T47D (cell line): ENCODE data around the gene YWHAE.
A peak's percentile ranks its signal among the peaks of the same experiment; 100 is the strongest.
"Not testable (repeated sequence)": the region's sequence is repeated elsewhere in the genome, so short reads cannot be mapped to it uniquely, and the experiment has no call there.

Source experiments
- DNase-seq, 2 experiments: peaks; one replicate each; pipeline versions ENCODE4 v3.0.0 to v3.0.0-alpha.2; 2011 to 2012; ENCODE audit warnings: low read depth in 1 of 2, low spot score in 1 of 2
- JUND ChIP-seq: IDR thresholded peaks from 2 replicates; pipeline ENCODE4 v1.6.1; 2012; ENCODE audit warnings: low read depth
- in situ Hi-C: cut with HindIII; loops from 2 replicates; pipeline ENCODE4 v1.10.0; 2016; ENCODE audit warnings: low sequenced_read_pairs, low pct_unique_long_range_greater_than_20kb

The YWHAE gene

DNA sequence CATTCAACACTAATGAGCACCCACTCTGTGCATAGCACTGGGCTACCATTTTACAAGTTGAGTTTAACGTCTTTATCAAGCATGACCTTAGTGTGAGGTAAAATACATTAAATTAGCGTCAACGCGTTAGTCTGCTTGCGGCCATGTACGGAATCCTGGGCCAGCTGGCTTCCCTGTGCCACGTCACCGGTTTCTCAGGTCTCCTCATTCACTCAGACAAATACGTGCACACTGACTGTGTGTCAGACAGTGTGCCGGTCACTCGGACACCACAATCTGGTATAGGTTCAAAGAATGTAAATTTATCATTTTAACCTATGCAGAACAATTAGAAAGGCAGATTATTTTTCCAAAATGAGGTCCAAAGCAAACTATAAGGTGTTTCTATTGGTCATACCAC is 21.4 kb upstream of the YWHAE start:
- in situ Hi-C loops = no loop called here
- TF ChIP-seq JUND = no peak
- no peak for DNase-seq

GRCh38 chr17:1420981-1421380 is 21.0 kb upstream of the YWHAE start:
- in situ Hi-C loops = no loop called here
- DNase-seq = no peak
- no peak for TF ChIP-seq JUND

DNA sequence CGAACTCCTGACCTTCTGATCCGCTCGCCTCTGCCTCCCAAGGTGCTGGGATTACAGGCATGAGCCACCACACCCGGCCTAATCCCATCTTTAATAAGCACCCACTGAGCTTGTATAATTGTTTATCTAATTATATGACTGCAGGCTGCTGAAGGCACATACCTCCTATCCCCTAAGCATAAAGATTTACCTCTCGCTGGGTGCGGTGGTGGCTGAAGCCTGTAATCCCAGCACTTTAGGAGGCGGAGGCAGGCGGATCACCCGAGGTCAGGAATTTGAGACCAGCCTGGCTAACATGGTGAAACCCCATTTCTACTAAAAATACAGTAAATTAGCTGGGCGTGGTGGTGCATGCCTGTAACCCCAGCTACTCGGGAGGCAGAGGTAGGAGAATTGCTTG is 20.1 kb upstream of the YWHAE start:
- in situ Hi-C loops = no loop called here
- DNase-seq = no peak
- TF ChIP-seq JUND = no peak

DNA sequence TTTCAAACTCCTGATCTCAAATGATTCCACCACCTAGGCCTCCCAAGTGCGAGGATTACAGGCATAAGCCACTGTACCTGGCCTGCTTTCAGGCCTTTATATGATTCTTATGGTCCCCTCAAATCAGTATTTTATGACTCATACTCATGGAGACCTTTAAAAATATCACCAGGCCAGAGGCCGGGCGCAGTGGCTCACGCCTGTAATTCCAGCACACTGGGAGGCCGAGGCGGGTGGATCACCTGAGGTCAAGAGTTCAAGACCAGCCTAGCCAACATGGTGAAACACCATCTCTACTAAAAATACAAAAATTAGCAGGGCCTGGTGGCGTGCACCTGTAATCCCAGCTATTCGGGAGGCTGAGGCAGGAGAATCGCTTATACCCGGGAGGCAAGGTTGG is 18.5 kb upstream of the YWHAE start:
- DNase-seq, in situ Hi-C loops: not testable (repeated sequence)

DNA sequence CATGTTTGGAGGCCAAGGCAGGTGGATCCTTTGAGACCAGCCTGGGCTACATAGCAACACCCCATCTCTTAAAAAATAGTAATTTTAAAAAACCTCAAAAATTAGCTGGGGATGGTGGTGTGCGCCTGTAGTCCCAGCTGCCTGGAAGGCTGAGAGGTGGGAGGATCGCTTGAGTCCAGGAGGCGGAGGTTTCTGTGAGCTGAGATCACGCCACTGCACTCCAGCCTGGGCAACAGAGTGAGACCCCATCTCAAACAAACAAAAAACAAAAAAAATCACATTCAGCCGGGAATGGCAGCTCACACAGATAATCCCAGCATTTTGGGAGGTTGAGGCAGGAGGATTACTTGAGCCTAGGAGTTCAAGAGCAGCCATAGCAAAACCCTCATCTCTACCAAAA is 16.4 kb upstream of the YWHAE start:
- in situ Hi-C loops = no loop called here
- no peak for DNase-seq
- TF ChIP-seq JUND = no peak

DNA sequence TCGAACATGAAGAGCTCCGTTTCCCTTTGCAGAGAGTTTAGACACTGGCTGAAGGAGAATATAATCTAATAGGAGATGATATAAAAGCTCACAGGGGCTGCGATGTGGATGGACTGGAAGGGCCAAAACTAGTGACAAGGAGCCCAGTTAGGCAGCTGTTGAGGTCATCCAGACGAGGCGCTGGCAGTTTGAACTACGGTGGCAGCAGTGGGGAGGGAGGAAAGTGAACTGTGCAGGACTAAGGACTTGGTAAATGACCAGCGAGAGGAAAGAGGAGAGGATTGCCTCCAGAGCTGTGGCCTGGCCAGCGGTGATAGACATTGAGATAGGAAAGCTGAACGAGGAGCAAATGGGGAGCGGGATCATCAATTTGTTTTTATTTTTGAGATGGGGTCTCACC is 14.6 kb upstream of the YWHAE start:
- in situ Hi-C loops = no loop called here
- no peak for DNase-seq
- TF ChIP-seq JUND = no peak

- in situ Hi-C loops = no loop called here
- no peak for TF ChIP-seq JUND
- no peak for DNase-seq
Measured at GRCh38 chr17:1414001-1414574, 14.1 kb upstream of the YWHAE start.

DNA sequence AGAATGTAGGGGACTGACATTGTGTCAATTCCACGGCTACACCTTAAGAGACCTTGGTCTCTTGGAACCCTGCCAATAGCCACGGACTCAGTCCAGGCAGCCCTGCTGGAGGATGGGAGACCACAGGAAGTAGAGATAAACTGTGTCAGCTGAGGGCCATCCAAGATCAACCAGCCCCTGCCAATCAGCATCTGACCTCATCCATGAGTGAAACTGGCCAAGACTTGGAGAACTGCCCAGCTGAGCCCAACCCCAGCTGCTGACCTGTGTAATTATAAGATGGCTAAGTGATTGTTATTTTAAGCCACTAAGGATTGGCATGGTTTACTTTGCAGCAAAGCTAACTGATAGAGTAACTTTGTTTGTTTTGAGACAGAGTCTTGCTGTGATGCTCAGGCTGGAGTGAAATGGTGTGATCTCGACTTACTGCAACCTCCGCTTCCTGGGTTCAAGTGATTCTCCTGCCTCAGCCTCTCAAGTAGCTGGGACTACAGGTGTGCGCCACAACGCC is 13.3 kb upstream of the YWHAE start:
- no peak for DNase-seq
- TF ChIP-seq JUND = no peak
- in situ Hi-C loops = no loop called here

DNA sequence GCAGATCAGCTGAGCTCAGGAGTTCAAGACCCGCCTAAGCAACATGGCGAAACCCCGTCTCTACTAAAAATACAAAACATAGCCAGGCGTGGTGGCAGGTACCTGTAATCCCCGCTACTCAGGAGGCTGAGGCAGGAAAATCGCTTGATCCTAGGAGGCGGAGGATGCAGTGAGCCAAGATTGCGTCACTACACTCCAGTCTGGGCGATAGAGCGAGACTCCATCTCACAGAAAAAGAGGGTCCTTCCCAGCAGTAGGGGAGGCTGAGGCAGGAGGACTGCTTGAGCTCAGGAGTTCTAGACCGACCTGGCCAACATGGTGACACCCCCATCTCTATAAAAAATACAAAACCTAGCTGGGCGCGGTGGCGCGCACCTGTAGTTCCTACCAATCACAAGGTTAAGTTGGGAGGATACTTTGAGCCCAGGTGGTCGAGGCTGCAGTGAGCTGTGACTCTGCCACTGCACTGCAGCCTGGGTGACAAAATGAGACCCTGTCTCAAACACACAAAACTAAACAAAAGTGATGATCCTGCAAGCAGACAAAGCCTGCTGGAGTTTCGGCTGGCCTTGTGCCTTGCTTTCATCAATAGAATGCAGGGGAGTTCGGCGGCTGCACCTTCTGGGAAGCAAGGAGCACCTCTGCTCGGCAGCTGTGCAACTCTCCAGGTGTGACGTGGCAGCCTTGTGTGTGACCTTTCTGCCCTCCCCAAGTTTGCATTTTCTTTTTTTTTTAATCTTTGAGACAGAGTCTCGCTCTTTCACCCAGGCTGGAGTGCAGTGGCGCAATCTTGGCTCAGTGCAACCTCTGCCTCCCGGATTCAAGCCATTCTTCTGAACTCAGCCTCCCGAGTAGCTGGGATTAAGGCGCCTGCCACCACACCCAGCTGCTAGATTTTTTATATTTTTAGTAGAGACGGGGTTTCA is 12.4 kb upstream of the YWHAE start:
- no peak for TF ChIP-seq JUND

DNA sequence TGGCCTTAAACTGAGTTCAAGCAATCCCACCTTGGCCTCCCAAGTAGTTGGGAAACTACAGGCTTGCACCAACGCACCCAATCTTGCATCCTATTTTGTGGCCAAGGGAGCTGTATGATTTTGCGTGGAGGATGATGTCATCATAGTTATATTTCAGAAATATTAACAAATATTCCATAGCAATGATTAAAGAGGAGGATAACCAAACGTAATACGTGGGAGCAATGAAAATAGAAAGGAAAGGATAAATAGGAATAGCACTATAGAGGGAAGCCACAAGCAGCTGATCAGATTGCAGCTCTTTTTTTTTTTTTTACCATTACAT is 2.2 kb upstream of the YWHAE start:
- in situ Hi-C loops = no loop called here
- DNase-seq = no peak
- no peak for TF ChIP-seq JUND

More for the DNA sequence above, 12.4 kb upstream of the YWHAE start:
- in situ Hi-C loops = no loop called here
- DNase-seq = no peak

- in situ Hi-C loops = no loop called here
- TF ChIP-seq JUND = no peak
- peak in 1 of 2 experiments; percentile 21 for DNase-seq
Measured at GRCh38 chr17:1398931-1399678, 917 bp downstream of the YWHAE start.

GRCh38 chr17:1398028-1398427 is 2.0 kb downstream of the YWHAE start:
- no peak for TF ChIP-seq JUND
- in situ Hi-C loops = no loop called here
- DNase-seq = no peak

DNA sequence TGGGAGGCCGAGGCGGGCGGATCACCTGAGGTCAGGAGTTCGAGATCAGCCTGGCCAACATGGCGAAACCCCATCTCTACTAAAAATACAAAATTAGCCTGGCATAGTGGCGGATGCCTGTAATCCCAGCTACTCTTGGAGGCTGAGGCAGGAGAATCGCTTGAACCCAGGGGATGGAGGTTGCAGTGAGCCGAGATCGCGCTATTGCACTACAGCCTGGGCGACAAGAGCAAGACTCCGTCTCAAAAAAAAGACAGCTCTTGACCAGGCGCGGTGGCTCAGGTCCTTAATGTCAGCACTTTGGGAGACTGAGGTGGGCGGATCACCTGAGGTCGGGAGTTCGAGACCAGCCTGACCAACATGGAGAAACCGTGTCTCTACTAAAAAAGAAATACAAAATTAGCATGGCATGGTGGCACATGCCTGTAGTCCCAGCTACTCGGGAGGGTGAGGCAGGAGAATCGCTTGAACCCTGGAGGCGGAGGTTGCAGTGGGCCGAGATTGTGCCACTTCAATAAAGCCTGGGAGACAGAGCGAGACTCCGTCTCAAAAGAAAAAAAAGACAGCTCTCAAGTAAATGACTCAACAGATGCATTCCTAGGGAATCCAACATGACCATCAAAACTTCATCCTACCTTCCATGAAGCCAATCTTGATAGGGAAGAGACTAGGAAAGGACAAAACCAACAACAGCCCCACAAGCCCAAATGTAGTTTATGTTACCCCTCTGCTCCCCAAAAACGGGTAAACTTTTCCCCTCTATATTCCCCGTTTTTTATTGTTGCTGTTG is 4.0 kb downstream of the YWHAE start:
- DNase-seq, in situ Hi-C loops: not testable (repeated sequence)
